Measurements from ENCODE around the gene ZNF689.

The ZNF689 gene

DNA sequence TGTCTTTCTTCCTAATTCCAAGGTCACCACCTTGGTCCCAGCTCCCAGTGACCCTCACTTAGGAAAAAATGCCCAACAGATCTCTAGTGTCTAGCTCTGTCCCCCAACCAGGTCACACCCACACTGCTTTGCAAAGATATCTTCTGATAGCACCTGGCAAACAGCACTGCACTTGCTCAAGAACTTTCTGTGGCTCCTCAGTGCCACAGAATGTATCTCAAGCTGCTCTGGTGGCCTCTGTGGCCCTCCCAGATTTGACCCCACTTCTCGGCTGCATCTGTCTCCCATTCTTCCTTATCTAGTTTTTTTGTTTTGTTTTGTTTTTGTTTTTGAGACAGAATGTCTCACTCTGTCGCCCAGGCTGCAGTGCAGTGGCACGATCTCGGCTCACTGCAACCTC, 43.7 kb downstream of the ZNF689 start:
- DNase-seq (ENCODE audit: low spot score), result no peak
- in situ Hi-C loops (cut with MboI; ENCODE audit: low sequenced_read_pairs, unreplicated experiment), result no loop called here
- TF ChIP-seq CTCF (IDR thresholded peaks at IDR 0.05; ENCODE audit: borderline replicate concordance, control extremely low read depth, extremely low read depth, insufficient read depth, missing control alignments), result no peak

DNA sequence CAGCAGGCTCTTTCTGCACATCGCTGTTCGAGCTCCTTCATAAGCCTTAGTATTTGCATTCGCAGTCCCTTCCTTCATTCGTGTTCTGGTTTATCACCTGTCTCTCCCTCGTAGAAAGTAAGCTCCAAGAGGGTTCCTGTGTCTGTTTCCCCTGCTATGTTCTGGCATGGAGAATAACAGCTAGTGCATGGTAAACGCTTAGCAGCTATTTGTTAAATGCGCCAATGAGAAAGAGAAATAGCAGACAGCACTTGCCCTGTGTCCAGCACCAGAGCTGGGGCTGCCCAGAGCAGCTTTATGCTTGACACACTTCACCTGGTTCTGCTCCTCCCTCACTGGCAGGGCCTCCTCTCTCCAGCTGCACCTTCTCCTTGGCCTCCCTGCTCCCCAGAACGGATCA, 44.2 kb downstream of the ZNF689 start:
- no peak for TF ChIP-seq CTCF (IDR thresholded peaks at IDR 0.05; ENCODE audit: borderline replicate concordance, control extremely low read depth, extremely low read depth, insufficient read depth, missing control alignments)
- no peak for DNase-seq (ENCODE audit: low spot score)
- in situ Hi-C loops (cut with MboI; ENCODE audit: low sequenced_read_pairs, unreplicated experiment), result no loop called here

GRCh38 chr16:30565526-30565925, 44.7 kb downstream of the ZNF689 start:
- in situ Hi-C loops (cut with MboI; ENCODE audit: low sequenced_read_pairs, unreplicated experiment), result no loop called here
- TF ChIP-seq CTCF (IDR thresholded peaks at IDR 0.05; ENCODE audit: borderline replicate concordance, control extremely low read depth, extremely low read depth, insufficient read depth, missing control alignments), result no peak

DNA sequence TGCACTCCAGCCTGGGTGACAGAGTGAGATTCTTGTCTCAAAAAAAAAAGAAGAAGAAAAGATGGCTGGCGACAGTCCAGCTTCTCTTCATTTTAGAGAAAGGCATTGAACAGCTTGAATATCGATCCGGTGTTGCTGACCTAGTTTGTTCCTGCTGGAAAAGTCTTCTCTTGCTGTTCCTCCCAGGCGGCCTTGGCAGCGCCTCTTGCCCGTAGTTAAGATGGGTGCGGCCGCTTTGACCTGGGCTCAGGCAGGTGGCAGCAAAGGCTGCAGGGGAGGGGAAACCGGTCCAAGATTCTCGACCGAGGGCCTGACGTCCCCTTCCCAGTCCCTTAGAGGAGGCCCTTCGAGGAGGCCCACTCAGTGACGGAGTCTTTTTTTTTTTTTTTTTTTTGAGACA, 48.2 kb downstream of the ZNF689 start:
- DNase-seq (ENCODE audit: low spot score), result no peak
- no peak for TF ChIP-seq CTCF (IDR thresholded peaks at IDR 0.05; ENCODE audit: borderline replicate concordance, control extremely low read depth, extremely low read depth, insufficient read depth, missing control alignments)
- in situ Hi-C loops (cut with MboI; ENCODE audit: low sequenced_read_pairs, unreplicated experiment), result no loop called here

More at GRCh38 chr16:30565526-30565925, 44.7 kb downstream of the ZNF689 start:
- no peak for DNase-seq (ENCODE audit: low spot score)

DNA sequence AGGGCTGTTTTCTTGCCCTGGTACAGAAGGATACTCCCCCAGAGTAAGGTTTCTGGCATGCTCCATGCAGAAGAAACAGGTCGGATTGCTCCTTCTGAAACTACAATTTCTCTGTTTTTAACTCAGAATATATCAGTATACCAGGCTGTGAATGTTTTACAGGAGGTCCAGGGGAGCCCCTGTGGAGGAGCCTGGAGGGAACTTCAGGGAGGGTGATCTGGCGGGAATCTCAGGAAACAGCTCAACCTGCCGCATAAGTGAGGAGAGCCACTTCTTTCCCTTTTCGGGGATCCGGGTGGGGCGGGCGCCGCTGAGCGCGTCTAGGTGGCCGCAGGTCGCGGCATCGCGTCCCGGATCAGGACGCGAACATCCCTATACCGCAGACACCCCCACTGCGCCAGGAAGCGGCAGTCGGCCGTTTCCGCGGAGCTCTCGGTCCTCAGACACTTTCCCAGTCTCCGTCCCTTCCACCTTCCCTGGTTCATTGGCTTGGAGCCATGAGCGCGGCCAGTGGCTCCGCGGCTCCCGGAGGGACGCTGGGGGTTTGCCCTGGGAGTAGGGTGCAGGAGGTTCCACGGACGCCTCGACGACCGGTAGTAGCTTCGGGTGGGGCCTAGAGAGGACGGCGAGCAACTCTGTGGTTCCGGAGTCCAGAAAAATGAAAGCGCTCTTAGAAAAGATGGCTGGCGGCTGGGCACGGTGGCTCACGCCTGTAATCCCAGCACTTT, 48.9 kb downstream of the ZNF689 start:
- DNase-seq (ENCODE audit: low spot score), result no peak
- no peak for TF ChIP-seq CTCF (IDR thresholded peaks at IDR 0.05; ENCODE audit: borderline replicate concordance, control extremely low read depth, extremely low read depth, insufficient read depth, missing control alignments)
- in situ Hi-C loops (cut with MboI; ENCODE audit: low sequenced_read_pairs, unreplicated experiment), result no loop called here

DNA sequence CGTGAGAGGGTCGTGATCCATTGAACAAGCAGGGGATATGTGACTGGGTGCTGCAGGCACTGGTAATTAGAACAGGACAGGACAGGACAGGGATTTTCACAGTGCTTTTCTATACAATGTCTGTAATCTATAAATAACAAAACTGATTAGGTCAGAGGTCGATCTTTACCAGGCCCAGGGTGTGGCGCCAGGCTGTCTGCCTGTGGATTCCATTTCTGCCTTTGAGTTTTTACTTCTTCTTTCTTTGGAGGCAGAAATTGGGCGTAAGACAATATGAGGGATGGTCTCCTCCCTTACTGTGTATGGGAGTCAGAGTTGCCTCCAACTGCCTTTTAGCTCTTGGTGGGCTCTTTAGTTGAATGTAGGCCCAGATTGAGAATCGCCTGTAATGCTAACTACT, 50.5 kb downstream of the ZNF689 start:
- TF ChIP-seq CTCF (IDR thresholded peaks at IDR 0.05; ENCODE audit: borderline replicate concordance, control extremely low read depth, extremely low read depth, insufficient read depth, missing control alignments), result no peak
- no peak for DNase-seq (ENCODE audit: low spot score)
- in situ Hi-C loops (cut with MboI; ENCODE audit: low sequenced_read_pairs, unreplicated experiment), result no loop called here
